Adrenal gland (tissue), 12 donors: ENCODE data around the gene ZNF804A. TPM values are rescaled to one million over a fixed set of nuclear protein-coding genes. Genes with fewer than 3 reads are reported as not detected.
A peak's percentile ranks its signal among the peaks of the same experiment; 100 is the strongest.

Source experiments
- DNase-seq, 7 donors: peaks; one replicate each; pipeline ENCODE4 v3.0.0-alpha.2; 2019 to 2020
- H3K27ac ChIP-seq, 5 donors: fragments of 200-600 bp; sonication (generic) in 4 of 5; 1 replicate in 3 of 5; 2 replicates in 2 of 5; pipeline versions ENCODE4 v1.5.1 to v1.8.0; 2016 to 2020; ENCODE audit warnings: mild to moderate bottlenecking in 1 of 5
- H3K27me3 ChIP-seq: fragments of 200-600 bp; 2 replicates; pipeline ENCODE4 v1.8.0; 2021
- H3K36me3 ChIP-seq, 2 donors: fragments of 200-600 bp; replicated peaks in 1 of 2; 1 replicate in 1 of 2; 2 replicates in 1 of 2; pipeline versions ENCODE4 v1.5.1 to v1.8.0; 2018 to 2022
- H3K4me1 ChIP-seq, 2 donors: fragments of 200-600 bp; replicated peaks in 1 of 2; 1 replicate in 1 of 2; 2 replicates in 1 of 2; pipeline versions ENCODE4 v1.5.1 to v1.8.0; 2018 to 2021
- H3K4me3 ChIP-seq, 4 donors: fragments of 200-600 bp; sonication (generic) in 3 of 4; one replicate each; pipeline ENCODE4 v1.5.1; 2016 to 2018
- H3K9me3 ChIP-seq, 3 donors: fragments of 200-600 bp; sonication (generic) in 1 of 3; replicated peaks in 1 of 3; 1 replicate in 2 of 3; 2 replicates in 1 of 3; pipeline versions ENCODE4 v1.5.1 to v1.8.0; 2016 to 2021
- CTCF ChIP-seq, 6 experiments: fragments of 450-650 bp in 4 of 6; fragments of 200-600 bp in 2 of 6; sonication (generic) in 1 of 6; IDR thresholded peaks; 1 replicate in 5 of 6; 2 replicates in 1 of 6; pipeline versions ENCODE4 v1.5.1 to v1.8.0; 2016 to 2021; ENCODE audit warnings: antibody characterized with exemption in 6 of 6, mild to moderate bottlenecking in 2 of 6, moderate library complexity in 1 of 6
- POLR2A ChIP-seq, 2 donors: fragments of 450-650 bp; IDR thresholded peaks; one replicate each; pipeline ENCODE4 v1.6.1; 2017; ENCODE audit warnings: antibody characterized with exemption in 2 of 2, mild to moderate bottlenecking in 2 of 2, moderate library complexity in 1 of 2
- WGBS, 4 donors: extraction: QIAGEN DNeasy Blood & Tissue Kit in 2 of 4; methylation state at CpG; one replicate each; pipeline versions ENCODE4 v1.1.5 to v1.1.7; 2013 to 2017; 5-methylcytosine and 5-hydroxymethylcytosine counted together
- intact Hi-C, 2 donors: fragments of 100-400 bp; cut with DNase I; formaldehyde crosslinking; loops; one replicate each; pipeline versions ENCODE4 v1.14.1 to v1.15.0; 2022 to 2023
- polyA plus RNA-seq, 3 donors: library from polyadenylated mRNA; stranded (reverse); fragments of 200-250 nt in 2 of 3; fragments of 350-450 nt in 1 of 3; fragmentation: Illumina TruSeq in 1 of 3; extraction: RNeasy Lipid Tissue Mini Kit (QIAGEN cat#74804) in 1 of 3; gene quantifications; one replicate each; pipeline ENCODE4 v1.2.3, GENCODE V29; 2013 to 2014
- total RNA-seq, 9 donors: library from RNA; depleted of rRNA in 4 of 9; stranded (reverse); fragments of >200 nt in 4 of 9; fragments of 120-200 nt in 1 of 9; fragmentation: NEBNext Ultra II Directional in 1 of 9; extraction: Animal tissue kit (Norgen Biotek cat#: 25700) in 1 of 9; gene quantifications; one replicate each; pipeline versions ENCODE4 v1.1.0 to v1.2.4, GENCODE V29; 2013 to 2023
- donor health status: healthy with polysubstance abuse.
- donor health status: Bipolar disorder and iron deficiency.
- donor health status: DM: yes; HTN: yes; CAD: no.
- donor health status: DM: no; HTN: no; CAD: no.
- donor health status: DM: no; HTN: no; CAD: no.
- donor health status: DM: yes; HTN: yes; CAD: no.

Gene ZNF804A
- total and polyA plus RNA-seq, 12 donors: 0.07 to 0.89 (median 0.14) TPM; not detected in 1

DNA sequence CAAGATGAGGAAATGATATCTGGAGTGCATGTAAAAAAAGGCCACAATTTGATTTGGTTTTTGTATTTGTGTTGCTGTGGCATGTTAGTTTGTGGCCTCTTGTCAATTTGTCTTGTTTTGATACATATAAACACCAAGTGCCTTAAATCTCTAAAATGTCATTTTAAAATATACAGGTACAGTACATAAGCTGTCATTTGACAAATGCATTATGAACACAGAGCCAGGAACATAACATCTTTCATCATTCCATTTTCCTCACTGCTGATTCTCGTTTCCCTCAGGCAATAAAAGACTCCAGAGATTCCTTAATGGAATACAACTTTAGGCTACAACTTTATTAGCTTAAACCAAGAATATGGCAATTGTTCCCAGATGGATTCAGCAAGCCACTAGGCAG lies 217.5 kb downstream of the ZNF804A start:
- H3K4me3 ChIP-seq: no peak overlapping the region
- TF ChIP-seq CTCF (IDR thresholded peaks at IDR 0.05) (no peak), POLR2A (IDR thresholded peaks at IDR 0.05) (no peak)
- intact Hi-C loops: no loop called here
- 42 to 57% (median 50%) methylated on average over 1 of the region's 1 CpG for WGBS, 4 donors
- no peaks in the 10 kb centered on the region for H3K27me3 ChIP-seq
- no peak for DNase-seq
- no peaks in the 10 kb centered on the region for H3K4me1 ChIP-seq
- H3K27ac ChIP-seq: no peak overlapping the region
- no peaks in the 10 kb centered on the region for H3K36me3 ChIP-seq
- H3K9me3 ChIP-seq: no peaks in the 10 kb centered on the region

DNA sequence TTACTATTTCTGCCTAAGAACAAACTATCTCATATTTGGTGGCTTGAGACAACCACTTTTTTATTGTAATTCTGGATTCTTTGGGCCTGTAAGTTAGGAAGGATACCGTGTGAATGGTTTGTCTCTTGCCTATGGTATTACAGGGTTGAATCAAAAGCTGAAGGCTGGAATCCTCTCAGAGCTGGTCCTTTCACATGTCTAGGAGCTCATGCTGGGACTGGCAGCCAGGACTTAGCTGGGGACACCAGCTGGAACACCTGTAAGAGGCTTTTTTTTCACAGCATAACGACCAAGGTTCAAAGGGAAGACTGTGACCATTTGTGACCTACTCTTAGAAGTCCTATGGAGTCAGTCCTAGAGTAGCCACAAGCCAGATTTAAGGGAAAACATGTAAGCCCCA lies 226.3 kb downstream of the ZNF804A start:
- no peaks in the 10 kb centered on the region for H3K36me3 ChIP-seq
- no peak for DNase-seq
- intact Hi-C loops: no loop called here
- TF ChIP-seq POLR2A (IDR thresholded peaks at IDR 0.05) (no peak), CTCF (IDR thresholded peaks at IDR 0.05) (no peak)
- no peaks in the 10 kb centered on the region for H3K27me3 ChIP-seq
- 51 to 67% (median 55%) methylated on average over 2 of the region's 2 CpGs for WGBS, 4 donors
- no peak overlapping the region for H3K4me3 ChIP-seq
- H3K27ac ChIP-seq: no peak overlapping the region
- no peaks in the 10 kb centered on the region for H3K9me3 ChIP-seq
- H3K4me1 ChIP-seq: no peaks in the 10 kb centered on the region

DNA sequence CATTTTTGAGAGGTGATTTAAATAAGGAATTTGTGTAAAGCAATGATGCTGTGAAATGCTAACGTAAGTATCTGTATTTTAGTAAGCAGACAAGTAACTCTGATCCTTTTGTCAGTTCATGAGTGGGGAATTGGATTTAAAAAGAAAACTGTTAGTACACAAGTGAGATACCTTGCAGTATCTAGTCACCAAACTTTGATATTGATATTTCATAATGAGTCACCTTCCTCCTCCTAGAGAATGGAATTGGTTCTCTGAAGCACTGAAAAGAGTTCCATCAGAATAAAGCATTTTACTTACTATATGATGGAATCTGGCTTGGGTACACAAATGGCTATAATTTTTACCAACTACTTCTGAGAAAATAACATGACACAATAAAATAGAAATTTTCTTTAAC lies 232.2 kb downstream of the ZNF804A start:
- Histone ChIP-seq H3K9me3 (no peaks in the 10 kb centered on the region), H3K27ac (no peak overlapping the region), H3K4me1 (no peaks in the 10 kb centered on the region), H3K36me3 (no peaks in the 10 kb centered on the region), H3K4me3 (no peak overlapping the region), H3K27me3 (no peaks in the 10 kb centered on the region)
- 74 to 98% (median 84%) methylated on average over 1 of the region's 1 CpG for WGBS, 4 donors
- intact Hi-C loops: no loop called here
- TF ChIP-seq CTCF (IDR thresholded peaks at IDR 0.05) (no peak), POLR2A (IDR thresholded peaks at IDR 0.05) (no peak)
- no peak for DNase-seq

- no peaks in the 10 kb centered on the region for H3K27me3 ChIP-seq
- DNase-seq: peak in 4 of 7 donors; percentile 7 to 21 (median 13)
- no peak overlapping the region for H3K27ac ChIP-seq
- no peaks in the 10 kb centered on the region for H3K9me3 ChIP-seq
- intact Hi-C loops: no loop called here
- no peaks in the 10 kb centered on the region for H3K36me3 ChIP-seq
- no peaks in the 10 kb centered on the region for H3K4me1 ChIP-seq
- no peak overlapping the region for H3K4me3 ChIP-seq
- TF ChIP-seq POLR2A (IDR thresholded peaks at IDR 0.05): no peak
- TF ChIP-seq CTCF (IDR thresholded peaks at IDR 0.05): no peak
Measured at GRCh38 chr2:184834699-184835397, 236.5 kb downstream of the ZNF804A start.
